Liver (tissue), 9 donors: Measurements from ENCODE around the gene EMP2. TPM values are rescaled to one million over a fixed set of nuclear protein-coding genes. Genes with fewer than 3 reads are reported as not detected.

Experiments used
- DNase-seq: peaks from one replicate; pipeline ENCODE4 v3.0.0-alpha.2; 2017; ENCODE audit warnings: low spot score
- H3K27ac ChIP-seq, 2 donors: one replicate each; pipeline ENCODE4 v1.7.0; 2013; ENCODE audit warnings: inconsistent platforms in 2 of 2, low read length in 2 of 2, control low read depth in 1 of 2, low read depth in 1 of 2, mild to moderate bottlenecking in 1 of 2
- H3K27me3 ChIP-seq, 4 donors: one replicate each; pipeline versions ENCODE4 v1.6.1 to v1.7.0; 2013; ENCODE audit warnings: low read length in 3 of 4, inconsistent platforms in 1 of 4, mild to moderate bottlenecking in 1 of 4, moderate library complexity in 1 of 4; ENCODE audit not compliant: control insufficient read depth in 4 of 4, insufficient read depth in 4 of 4
- H3K36me3 ChIP-seq, 4 donors: one replicate each; pipeline versions ENCODE4 v1.6.1 to v1.7.0; 2013; ENCODE audit warnings: low read length in 3 of 4, mild to moderate bottlenecking in 3 of 4, low read depth in 1 of 4, moderate library complexity in 1 of 4; ENCODE audit not compliant: control insufficient read depth in 4 of 4, insufficient read depth in 3 of 4
- H3K4me1 ChIP-seq, 4 donors: one replicate each; pipeline versions ENCODE4 v1.6.1 to v1.7.0; 2013; ENCODE audit warnings: low read length in 3 of 4, mild to moderate bottlenecking in 3 of 4, moderate library complexity in 1 of 4; ENCODE audit not compliant: control insufficient read depth in 4 of 4, insufficient read depth in 4 of 4
- H3K4me3 ChIP-seq, 3 donors: one replicate each; pipeline versions ENCODE4 v1.6.1 to v1.7.0; 2013; ENCODE audit warnings: low read length in 3 of 3, control low read depth in 1 of 3, low read depth in 1 of 3, mild to moderate bottlenecking in 1 of 3
- H3K9ac ChIP-seq, 2 donors: one replicate each; pipeline ENCODE4 v1.7.0; 2013; ENCODE audit warnings: low read length in 2 of 2, mild to moderate bottlenecking in 2 of 2, moderate library complexity in 2 of 2, control low read depth in 1 of 2, low read depth in 1 of 2
- H3K9me3 ChIP-seq, 4 donors: one replicate each; pipeline versions ENCODE4 v1.6.1 to v1.7.0; 2013; ENCODE audit warnings: low read length in 3 of 4; ENCODE audit not compliant: control insufficient read depth in 4 of 4
- EGR1 ChIP-seq, 2 donors: IDR thresholded peaks; 2 replicates each; pipeline ENCODE4 v1.6.1; 2016 to 2018; ENCODE audit warnings: antibody characterized with exemption in 2 of 2, low read depth in 2 of 2
- FOXA1 ChIP-seq: IDR thresholded peaks from 2 replicates; pipeline ENCODE4 v1.6.1; 2016; ENCODE audit warnings: antibody characterized with exemption
- FOXA2 ChIP-seq: IDR thresholded peaks from 2 replicates; pipeline ENCODE4 v1.6.1; 2016; ENCODE audit warnings: antibody characterized with exemption
- GABPA ChIP-seq, 2 donors: IDR thresholded peaks in 1 of 2; conservative IDR thresholded peaks in 1 of 2; 2 replicates each; pipeline ENCODE4 v1.6.1; 2016; ENCODE audit warnings: antibody characterized with exemption in 2 of 2, mild to moderate bottlenecking in 1 of 2, moderate library complexity in 1 of 2
- HNF4A ChIP-seq, 2 donors: conservative IDR thresholded peaks; 2 replicates each; pipeline ENCODE4 v1.6.1; 2016; ENCODE audit warnings: antibody characterized with exemption in 2 of 2, mild to moderate bottlenecking in 2 of 2
- HNF4G ChIP-seq: IDR thresholded peaks from 2 replicates; pipeline ENCODE4 v1.6.1; 2016; ENCODE audit warnings: antibody characterized with exemption
- JUND ChIP-seq, 2 donors: IDR thresholded peaks; 2 replicates each; pipeline ENCODE4 v1.6.1; 2016; ENCODE audit warnings: antibody characterized with exemption in 2 of 2
- NR2F2 ChIP-seq: IDR thresholded peaks from 2 replicates; pipeline ENCODE4 v1.6.1; 2016; ENCODE audit warnings: antibody characterized with exemption
- RAD21 ChIP-seq, 2 donors: IDR thresholded peaks; 2 replicates each; pipeline ENCODE4 v1.6.1; 2016; ENCODE audit warnings: antibody characterized with exemption in 2 of 2, mild to moderate bottlenecking in 2 of 2
- RXRA ChIP-seq, 2 donors: IDR thresholded peaks; 2 replicates each; pipeline ENCODE4 v1.6.1; 2017 to 2018; ENCODE audit warnings: antibody characterized with exemption in 2 of 2, mild to moderate bottlenecking in 1 of 2
- SP1 ChIP-seq: IDR thresholded peaks from 2 replicates; pipeline ENCODE4 v1.6.1; 2018; ENCODE audit warnings: antibody characterized with exemption, mild to moderate bottlenecking
- TAF1 ChIP-seq: conservative IDR thresholded peaks from 2 replicates; pipeline ENCODE4 v1.6.1; 2016; ENCODE audit warnings: antibody characterized with exemption, mild to moderate bottlenecking
- YY1 ChIP-seq: IDR thresholded peaks from 2 replicates; pipeline ENCODE4 v1.6.1; 2016; ENCODE audit warnings: antibody characterized with exemption, mild to moderate bottlenecking
- WGBS: extraction: QIAGEN DNeasy Blood & Tissue Kit; methylation state at CpG from one replicate; pipeline ENCODE4 v1.1.7; 2013; 5-methylcytosine and 5-hydroxymethylcytosine counted together
- polyA plus RNA-seq, 2 donors: library from polyadenylated mRNA; stranded (reverse) in 1 of 2; unstranded in 1 of 2; fragments of 200-250 nt in 1 of 2; fragments of >200 nt in 1 of 2; fragmentation: Nextera tagmentation in 1 of 2; extraction: Ambion mirVana in 1 of 2; gene quantifications; one replicate each; pipeline versions ENCODE4 v1.2.1 to v1.2.3, GENCODE V29; 2013 to 2015
- total RNA-seq, 2 donors: library from RNA; depleted of rRNA; stranded (reverse); fragments of >200 nt; gene quantifications; one replicate each; pipeline ENCODE4 v1.2.3, GENCODE V29; 2014
- TF ChIP-seq, protein P1 (sequence below): IDR thresholded peaks from 2 replicates; pipeline ENCODE4 v1.6.1; 2016; ENCODE audit warnings: antibody characterized with exemption
- TF ChIP-seq, protein P2 (sequence below): IDR thresholded peaks from 2 replicates; pipeline ENCODE4 v1.6.1; 2016; ENCODE audit warnings: antibody characterized with exemption, mild to moderate bottlenecking
- TF ChIP-seq, protein P3 (sequence below): IDR thresholded peaks from 2 replicates; pipeline ENCODE4 v1.6.1; 2016; ENCODE audit warnings: antibody characterized with exemption
- TF ChIP-seq, protein P4 (sequence below): IDR thresholded peaks from 2 replicates; pipeline ENCODE4 v1.6.1; 2016; ENCODE audit warnings: antibody characterized with exemption
- TF ChIP-seq, protein P5 (sequence below): fragments of 150-350 bp; IDR thresholded peaks from 2 replicates; pipeline ENCODE4 v1.5.1; 2017; ENCODE audit warnings: improper control_type of control experiment, low read depth, low read length; ENCODE audit not compliant: missing input control
- donor health status: healthy.
- donor health status: healthy.
- donor health status: healthy.
- donor health status: healthy.
- donor health status: healthy.

EMP2 gene
- total and polyA plus RNA-seq, 4 donors: 6.2 to 138 (median 66.7) TPM

DNA sequence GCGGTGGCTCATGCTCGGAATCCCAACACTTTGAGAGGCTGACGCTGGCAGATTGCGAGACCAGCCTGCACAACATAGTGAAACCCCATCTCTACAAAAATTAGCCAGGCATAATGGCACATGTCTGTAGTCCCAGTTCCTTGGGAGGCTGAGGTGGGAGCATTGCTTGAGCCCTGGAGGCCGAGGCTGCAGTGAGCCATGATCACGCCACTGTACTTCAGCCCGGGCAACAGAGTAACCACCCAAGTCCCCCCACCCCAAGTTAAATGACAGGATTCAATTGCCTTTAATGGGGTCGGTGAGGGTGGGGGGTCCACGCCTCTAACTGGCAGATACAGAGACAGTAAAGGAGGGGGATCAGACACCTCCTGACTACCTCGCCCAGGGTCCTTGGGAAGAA lies 44.9 kb downstream of the EMP2 start:
- DNase-seq: no peak
- Histone ChIP-seq H3K9ac (no peak overlapping the region), H3K27me3 (no peaks in the 10 kb centered on the region), H3K4me1 (no peaks in the 10 kb centered on the region), H3K9me3 (no peaks in the 10 kb centered on the region), H3K27ac (no peak overlapping the region), H3K4me3 (no peak overlapping the region), H3K36me3 (peaks cover 11 to 42% (median 41%) of the 10 kb centered on the region in 4 donors)
- WGBS: 97% methylated on average over 10 of the region's 10 CpGs
- TF ChIP-seq EGR1 (IDR thresholded peaks at IDR 0.05; ENCODE audit: low read depth in 2 of 2) (no peak), JUND (IDR thresholded peaks at IDR 0.05) (no peak), RAD21 (IDR thresholded peaks at IDR 0.05) (no peak), FOXA2 (no peak), HNF4G (no peak), YY1 (no peak), NR2F2 (no peak), HNF4A (conservative IDR thresholded peaks at IDR 0.05) (no peak)
- TF ChIP-seq, protein P1, sequence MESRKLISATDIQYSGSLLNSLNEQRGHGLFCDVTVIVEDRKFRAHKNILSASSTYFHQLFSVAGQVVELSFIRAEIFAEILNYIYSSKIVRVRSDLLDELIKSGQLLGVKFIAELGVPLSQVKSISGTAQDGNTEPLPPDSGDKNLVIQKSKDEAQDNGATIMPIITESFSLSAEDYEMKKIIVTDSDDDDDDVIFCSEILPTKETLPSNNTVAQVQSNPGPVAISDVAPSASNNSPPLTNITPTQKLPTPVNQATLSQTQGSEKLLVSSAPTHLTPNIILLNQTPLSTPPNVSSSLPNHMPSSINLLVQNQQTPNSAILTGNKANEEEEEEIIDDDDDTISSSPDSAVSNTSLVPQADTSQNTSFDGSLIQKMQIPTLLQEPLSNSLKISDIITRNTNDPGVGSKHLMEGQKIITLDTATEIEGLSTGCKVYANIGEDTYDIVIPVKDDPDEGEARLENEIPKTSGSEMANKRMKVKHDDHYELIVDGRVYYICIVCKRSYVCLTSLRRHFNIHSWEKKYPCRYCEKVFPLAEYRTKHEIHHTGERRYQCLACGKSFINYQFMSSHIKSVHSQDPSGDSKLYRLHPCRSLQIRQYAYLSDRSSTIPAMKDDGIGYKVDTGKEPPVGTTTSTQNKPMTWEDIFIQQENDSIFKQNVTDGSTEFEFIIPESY: no peak
- TF ChIP-seq, protein P2, sequence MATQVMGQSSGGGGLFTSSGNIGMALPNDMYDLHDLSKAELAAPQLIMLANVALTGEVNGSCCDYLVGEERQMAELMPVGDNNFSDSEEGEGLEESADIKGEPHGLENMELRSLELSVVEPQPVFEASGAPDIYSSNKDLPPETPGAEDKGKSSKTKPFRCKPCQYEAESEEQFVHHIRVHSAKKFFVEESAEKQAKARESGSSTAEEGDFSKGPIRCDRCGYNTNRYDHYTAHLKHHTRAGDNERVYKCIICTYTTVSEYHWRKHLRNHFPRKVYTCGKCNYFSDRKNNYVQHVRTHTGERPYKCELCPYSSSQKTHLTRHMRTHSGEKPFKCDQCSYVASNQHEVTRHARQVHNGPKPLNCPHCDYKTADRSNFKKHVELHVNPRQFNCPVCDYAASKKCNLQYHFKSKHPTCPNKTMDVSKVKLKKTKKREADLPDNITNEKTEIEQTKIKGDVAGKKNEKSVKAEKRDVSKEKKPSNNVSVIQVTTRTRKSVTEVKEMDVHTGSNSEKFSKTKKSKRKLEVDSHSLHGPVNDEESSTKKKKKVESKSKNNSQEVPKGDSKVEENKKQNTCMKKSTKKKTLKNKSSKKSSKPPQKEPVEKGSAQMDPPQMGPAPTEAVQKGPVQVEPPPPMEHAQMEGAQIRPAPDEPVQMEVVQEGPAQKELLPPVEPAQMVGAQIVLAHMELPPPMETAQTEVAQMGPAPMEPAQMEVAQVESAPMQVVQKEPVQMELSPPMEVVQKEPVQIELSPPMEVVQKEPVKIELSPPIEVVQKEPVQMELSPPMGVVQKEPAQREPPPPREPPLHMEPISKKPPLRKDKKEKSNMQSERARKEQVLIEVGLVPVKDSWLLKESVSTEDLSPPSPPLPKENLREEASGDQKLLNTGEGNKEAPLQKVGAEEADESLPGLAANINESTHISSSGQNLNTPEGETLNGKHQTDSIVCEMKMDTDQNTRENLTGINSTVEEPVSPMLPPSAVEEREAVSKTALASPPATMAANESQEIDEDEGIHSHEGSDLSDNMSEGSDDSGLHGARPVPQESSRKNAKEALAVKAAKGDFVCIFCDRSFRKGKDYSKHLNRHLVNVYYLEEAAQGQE: no peak

DNA sequence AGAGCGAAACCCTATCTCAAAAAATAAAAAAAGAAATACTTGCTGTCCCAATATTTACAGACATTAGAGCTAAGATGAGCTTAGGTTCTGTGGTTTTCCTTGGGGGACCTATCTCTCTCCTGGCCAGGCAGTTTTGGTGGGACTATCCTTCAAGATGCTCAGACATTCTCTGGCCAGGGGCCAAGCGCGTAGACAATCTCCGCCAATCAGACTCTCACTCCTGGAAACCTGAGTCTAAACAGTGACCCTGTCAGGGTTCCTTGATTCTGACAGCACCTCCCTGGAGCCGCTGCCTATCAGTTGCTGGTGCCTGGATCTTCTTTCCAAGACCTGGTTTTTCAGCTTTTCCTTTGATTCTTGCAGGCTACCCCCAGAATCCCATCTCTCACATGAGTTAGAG lies 45.6 kb downstream of the EMP2 start:
- WGBS: 96% methylated on average over 5 of the region's 5 CpGs
- Histone ChIP-seq H3K4me3 (no peak overlapping the region), H3K4me1 (no peaks in the 10 kb centered on the region), H3K27ac (no peak overlapping the region), H3K9ac (no peak overlapping the region), H3K9me3 (no peaks in the 10 kb centered on the region), H3K36me3 (peaks cover 11 to 42% (median 40%) of the 10 kb centered on the region in 4 donors), H3K27me3 (no peaks in the 10 kb centered on the region)
- TF ChIP-seq TAF1 (no peak), GABPA (IDR thresholded peaks at IDR 0.05 in 1 of 2, conservative IDR thresholded peaks at IDR 0.05 in 1 of 2) (no peak), FOXA1 (no peak), RXRA (IDR thresholded peaks at IDR 0.05) (no peak), EGR1 (IDR thresholded peaks at IDR 0.05; ENCODE audit: low read depth in 2 of 2) (no peak), SP1 (no peak), RAD21 (IDR thresholded peaks at IDR 0.05) (no peak), HNF4A (conservative IDR thresholded peaks at IDR 0.05) (no peak), HNF4G (no peak), NR2F2 (no peak), FOXA2 (no peak), YY1 (no peak), JUND (IDR thresholded peaks at IDR 0.05) (no peak)
- TF ChIP-seq, protein P1: no peak
- TF ChIP-seq, protein P3, sequence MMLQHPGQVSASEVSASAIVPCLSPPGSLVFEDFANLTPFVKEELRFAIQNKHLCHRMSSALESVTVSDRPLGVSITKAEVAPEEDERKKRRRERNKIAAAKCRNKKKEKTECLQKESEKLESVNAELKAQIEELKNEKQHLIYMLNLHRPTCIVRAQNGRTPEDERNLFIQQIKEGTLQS: no peak
- TF ChIP-seq, protein P4, sequence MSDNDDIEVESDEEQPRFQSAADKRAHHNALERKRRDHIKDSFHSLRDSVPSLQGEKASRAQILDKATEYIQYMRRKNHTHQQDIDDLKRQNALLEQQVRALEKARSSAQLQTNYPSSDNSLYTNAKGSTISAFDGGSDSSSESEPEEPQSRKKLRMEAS: no peak
- TF ChIP-seq, protein P5, sequence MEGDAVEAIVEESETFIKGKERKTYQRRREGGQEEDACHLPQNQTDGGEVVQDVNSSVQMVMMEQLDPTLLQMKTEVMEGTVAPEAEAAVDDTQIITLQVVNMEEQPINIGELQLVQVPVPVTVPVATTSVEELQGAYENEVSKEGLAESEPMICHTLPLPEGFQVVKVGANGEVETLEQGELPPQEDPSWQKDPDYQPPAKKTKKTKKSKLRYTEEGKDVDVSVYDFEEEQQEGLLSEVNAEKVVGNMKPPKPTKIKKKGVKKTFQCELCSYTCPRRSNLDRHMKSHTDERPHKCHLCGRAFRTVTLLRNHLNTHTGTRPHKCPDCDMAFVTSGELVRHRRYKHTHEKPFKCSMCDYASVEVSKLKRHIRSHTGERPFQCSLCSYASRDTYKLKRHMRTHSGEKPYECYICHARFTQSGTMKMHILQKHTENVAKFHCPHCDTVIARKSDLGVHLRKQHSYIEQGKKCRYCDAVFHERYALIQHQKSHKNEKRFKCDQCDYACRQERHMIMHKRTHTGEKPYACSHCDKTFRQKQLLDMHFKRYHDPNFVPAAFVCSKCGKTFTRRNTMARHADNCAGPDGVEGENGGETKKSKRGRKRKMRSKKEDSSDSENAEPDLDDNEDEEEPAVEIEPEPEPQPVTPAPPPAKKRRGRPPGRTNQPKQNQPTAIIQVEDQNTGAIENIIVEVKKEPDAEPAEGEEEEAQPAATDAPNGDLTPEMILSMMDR: no peak
- TF ChIP-seq, protein P2: no peak
- no peak for DNase-seq
